HG03457 (cell line): ENCODE measurements around the gene IGF1R.

Experiments
- ATAC-seq: cut with Tn5 transposase; IDR thresholded peaks from one replicate; pipeline ENCODE4 v1.9.1; 2021; ENCODE audit warnings: moderate number of reproducible peaks; ENCODE audit not compliant: unreplicated experiment

The IGF1R gene

DNA sequence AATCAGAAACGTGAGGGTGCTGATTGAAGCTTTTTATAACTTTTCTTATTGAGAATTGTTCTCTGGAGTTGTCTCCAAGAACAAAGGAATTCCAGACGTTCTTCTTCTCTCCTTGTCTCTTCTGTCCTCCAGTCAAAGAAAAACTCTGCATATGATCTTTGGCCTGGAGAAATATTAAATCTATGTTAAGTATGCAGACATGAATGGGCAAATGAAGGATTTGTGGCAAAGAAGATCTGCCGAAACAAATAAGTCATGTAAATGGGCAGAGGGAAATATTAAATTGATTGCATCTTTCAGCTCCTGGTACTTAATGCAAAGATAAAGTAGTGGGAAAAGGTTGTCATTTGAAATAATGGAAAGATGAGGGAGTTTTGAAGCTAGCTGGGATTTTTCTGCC is 74.9 kb downstream of the IGF1R start:
- ATAC-seq, result no peak

DNA sequence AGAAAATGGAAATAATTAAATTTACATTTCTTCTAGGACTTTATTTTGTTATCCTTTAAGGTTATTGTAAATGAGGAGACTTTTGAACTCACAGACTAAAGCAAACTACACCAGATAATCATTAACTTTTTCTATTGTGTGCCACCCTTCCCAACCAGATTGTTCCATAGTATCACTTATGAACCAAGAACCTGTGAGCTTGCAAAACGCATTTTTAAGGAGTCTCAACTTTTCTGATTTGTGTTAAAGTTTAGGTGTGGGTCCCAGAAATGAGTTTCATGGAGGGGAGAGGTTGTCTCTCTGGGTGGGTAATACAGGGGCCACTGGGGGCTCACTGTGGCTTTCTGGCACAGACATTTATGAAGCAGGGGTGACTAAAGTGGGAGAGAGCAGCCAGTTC is 75.7 kb downstream of the IGF1R start:
- ATAC-seq, result no peak

- no peak for ATAC-seq
Observed at GRCh38 chr15:98724494-98724893, 76.2 kb downstream of the IGF1R start.

DNA sequence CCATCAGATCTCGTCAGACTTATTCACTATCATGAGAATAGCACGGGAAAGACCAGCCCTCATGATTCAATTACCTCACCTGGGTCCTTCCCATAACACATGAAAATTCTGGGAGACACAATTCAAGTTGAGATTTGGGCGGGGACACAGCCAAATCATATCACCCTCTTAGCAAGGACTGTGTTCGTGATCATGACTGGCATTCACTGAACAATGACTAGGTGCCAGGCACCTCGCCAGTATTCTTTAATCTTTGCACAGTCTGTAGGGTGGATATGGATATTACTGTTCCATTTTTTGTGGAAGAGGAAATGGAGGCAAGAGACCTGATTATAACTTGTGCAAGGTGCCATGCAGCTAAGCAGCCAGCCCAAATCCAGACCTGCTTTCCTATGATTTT is 77.5 kb downstream of the IGF1R start:
- no peak for ATAC-seq

DNA sequence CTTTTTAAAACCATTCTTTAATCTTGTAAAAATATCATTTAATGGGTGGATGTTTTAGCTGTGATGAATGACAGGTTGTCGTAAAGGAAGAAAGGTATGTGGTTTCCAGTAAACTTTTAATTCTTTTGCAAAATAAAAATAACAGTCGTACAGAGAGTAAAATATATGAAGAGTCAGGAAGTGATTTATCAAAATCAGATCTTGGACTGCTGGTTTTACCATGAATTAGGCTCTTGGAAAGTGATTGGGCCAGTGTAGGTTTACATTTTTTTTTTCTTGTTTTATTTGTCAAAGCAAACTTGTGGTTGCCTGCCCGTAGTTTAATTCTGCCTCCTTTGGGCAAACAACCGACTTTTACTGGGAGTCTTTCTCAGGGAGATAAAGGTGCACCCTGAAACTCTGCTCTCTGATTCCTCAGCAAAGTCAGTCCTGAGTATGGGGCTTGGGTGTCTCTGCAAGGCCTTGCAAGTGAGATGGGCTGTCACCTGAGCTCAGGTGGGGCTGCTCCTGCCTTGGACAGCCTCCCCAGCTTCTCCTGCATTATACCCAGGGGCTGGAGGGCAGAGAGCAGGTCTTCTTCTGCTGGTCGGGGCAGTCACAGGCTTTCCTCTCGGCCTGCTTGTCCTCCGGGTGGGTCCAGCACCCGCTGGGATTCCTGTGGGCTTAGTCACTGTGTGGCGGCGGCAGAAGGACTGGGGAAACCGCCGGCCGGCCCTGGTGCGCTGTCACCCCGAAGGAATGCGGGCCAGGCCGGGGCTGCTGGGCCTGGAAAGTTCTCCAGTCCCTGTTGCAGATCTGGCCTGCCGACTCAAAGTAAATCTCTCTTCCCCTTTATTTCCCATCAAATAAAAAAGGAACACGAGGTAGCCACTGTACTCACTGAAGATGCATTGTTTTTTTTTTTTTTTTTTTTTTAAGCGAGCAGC is 79.0 kb downstream of the IGF1R start:
- ATAC-seq, result no peak

- no peak for ATAC-seq
Observed at GRCh38 chr15:98728082-98728810, 79.9 kb downstream of the IGF1R start.

DNA sequence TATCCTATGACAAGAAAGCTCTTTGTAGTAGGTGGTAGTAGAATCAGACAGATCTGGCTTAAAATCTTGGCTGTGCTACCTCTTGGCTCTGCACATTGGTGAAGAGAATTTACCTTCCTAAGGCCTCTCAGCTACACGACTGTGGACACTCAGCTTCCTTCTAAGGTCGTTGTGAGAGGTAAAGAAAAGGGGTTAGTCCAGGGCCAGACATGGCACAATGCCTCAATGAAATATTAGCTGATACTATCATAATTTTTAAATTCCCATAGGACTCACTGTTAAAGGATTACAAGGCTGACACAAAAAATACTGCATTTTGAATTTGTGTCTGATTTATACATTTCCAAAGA is 80.4 kb downstream of the IGF1R start:
- ATAC-seq, result no peak

DNA sequence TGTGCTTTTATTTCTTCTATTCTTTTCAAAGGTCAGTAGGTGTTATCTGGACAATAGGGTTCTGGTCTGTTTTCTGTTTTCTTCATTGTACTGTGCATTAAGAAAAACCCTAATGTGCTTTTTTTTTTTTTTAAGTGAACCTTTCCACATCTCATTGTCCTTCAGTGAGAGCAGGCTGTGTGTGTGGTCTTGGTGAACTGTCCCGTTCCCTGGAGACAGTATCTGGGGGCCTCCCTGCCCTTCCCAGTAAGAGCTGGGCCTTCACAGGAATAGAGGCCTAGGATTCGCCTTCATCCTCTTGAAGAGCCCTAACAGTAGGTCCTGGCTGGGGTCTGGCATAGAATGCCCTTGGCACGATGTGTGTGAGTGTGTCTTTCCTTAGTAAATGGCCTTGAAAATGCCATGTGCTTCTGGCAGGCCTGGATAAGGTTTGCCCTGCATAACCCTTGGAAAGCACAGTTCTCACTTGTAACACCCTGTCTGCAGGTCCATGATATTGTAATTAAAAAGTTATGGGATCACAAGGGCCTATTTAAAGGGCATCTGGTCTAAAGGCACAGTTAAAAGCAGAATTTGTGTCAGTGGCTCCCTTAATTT is 81.2 kb downstream of the IGF1R start:
- ATAC-seq, result no peak

DNA sequence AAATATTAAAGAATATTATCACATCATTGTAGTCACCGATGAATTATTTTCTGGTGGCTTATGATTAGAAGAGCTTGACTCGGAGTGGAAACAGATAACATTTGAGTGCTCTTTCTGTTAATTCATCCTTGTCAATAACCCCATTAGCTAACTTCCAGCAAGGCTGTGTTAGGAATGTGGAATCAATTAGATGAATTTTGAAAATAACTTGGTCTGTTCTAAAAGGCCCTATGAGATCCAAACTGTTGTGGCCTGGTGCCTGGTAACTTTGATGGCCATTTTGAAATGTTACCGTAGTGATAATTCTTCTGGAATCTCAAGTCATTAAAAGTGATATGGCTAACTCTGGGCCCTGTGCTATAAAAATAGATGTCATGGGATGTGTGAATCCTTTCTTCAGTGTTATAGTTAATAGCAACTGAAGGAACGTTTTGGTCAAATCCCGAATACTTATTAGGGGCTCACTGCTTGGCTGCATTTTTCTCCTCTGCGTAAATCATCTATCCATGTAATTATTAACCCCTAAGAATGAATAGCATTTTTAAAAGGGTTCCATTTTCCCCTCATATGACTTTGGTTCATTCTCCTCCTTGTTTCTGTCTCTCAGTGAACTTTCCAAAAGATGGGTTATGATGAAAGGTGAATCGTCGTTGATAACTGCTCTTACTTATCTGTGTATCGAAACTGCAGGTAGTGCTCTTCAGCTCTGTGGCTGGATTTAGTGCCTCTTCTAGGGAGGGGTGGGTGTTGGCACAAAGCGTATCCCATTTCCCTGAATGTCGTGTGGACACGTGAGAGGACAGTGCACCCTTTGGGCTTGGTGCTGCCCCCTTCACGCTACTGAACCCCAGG is 82.7 kb downstream of the IGF1R start:
- ATAC-seq, result no peak

GRCh38 chr15:98731712-98732450 is 83.5 kb downstream of the IGF1R start:
- no peak for ATAC-seq

DNA sequence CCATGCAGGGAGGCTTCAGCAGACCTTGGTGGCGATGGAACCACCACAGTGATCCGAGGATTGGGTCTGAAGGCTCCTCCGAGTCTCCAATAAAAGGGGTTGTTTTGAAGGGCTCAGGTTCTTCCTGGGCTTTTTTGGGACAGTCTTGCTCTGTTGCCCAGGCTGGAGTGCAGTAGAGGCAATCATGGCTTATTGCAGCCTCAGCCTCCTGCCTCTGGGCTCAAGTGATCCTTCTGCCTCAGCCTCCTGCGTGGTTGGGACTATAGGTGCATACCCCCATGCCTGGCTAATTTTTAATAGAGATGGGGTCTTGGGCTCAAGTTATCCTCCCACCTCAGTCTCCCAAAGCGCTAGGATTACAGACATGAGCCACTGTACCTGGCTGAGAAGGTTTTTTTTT is 84.8 kb downstream of the IGF1R start:
- ATAC-seq, result no peak

DNA sequence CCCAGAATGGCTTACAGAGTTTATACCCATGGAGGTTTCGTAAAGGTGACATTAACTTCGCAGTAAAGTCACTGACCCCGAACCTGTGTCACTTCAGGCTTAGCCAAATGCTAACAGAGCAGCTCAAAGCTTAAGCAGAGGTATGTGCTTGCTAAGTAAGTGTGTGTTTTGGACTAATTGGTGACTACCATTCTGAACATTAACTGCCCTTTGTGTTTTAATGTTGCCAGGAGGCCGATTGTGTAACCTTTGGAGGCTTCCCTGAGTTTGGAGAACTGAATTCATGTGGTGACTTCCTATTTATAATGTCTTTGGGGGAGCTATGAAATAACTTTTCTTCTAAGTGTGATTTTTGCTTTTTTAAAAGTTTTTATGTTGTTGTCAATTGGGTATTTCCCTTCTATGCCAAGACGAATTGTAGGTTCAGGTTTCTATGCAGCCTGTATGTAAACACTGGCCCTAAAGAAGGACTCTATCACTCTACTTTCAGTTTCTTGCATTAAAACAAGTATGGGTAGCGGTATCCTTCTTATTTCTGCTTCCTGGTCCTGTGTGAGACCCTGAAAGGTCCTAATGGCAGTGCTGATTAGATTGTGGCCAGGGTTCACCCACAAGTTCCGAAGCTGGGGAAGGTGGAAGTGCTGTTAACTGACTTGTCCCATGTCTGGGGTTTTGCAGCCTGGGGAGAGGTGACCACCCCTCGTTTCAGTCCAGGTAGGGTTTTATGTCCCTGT is 86.3 kb downstream of the IGF1R start:
- no peak for ATAC-seq

DNA sequence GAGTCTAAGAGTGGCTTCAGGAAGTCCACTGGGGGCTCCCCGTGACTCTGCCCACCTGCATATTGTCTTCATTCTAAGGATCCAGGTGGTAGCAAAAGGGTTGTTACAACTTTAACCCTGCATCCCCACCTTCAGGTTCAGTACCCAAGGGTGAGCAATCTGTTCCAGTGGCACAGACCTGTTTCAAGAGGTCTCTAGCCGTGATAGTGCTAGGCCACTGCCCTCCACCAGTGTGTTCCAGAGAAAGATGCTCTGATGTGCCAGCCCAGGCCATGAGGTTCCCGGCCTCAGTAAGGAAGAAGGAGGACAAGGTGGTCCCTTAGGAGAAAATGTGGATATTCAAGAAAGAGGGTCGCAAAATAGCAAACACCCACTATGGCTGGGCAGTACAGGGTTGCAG is 87.0 kb downstream of the IGF1R start:
- no peak for ATAC-seq

DNA sequence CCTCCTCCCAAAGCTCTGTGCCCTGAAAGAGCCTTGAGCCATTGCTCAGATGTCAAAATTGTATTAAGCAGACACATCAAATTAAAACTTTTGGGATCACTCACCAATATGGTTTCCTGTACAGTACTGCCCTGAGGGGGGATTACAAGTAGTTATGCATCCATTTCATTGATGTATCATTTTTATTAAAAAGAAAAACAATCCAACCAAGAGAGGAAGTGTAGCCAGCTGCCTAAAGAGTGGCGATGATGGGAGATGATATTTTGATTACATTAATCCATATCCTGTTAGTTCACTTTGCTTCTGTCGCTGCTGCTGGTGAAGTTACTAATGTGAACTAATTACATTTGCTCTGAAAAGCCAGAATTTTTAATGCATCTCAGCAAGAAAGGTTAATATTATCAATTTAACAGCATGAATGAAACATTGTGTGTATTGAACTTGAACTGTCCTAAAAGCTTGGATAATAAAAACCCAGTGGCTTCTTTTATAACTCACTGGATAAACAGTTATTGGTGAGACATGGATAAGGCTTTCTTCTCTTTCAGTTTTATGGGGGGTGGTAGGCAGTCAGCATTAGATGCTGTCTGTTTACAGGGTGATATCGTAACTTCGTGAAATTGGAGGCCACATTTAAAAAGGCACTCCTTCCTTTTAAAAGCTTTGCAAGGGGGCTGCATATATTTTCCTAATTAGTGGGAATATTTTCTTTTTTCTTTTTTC is 87.7 kb downstream of the IGF1R start:
- no peak for ATAC-seq

DNA sequence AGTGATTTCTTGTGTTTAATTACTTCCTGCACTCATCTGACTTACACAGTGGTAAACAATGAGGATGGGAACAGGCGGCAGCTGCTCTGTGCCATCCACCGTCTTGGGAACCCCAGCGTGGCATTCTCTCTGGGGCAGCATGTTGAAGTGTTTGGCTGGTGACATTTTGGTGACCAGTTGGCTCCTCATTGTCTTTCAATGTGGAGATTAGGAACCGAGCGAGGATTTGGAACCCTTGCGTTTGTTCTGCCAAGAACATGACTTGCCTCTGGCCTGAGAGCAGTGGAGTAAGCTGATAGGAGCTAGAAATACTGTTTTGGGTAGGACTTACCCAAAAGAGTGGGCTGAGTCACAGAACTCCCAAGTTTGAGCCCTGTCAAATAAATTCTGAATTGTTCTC is 88.8 kb downstream of the IGF1R start:
- no peak for ATAC-seq

GRCh38 chr15:98737721-98738120 is 89.4 kb downstream of the IGF1R start:
- ATAC-seq, result no peak

GRCh38 chr15:98738689-98739401 is 90.5 kb downstream of the IGF1R start:
- ATAC-seq, result no peak

DNA sequence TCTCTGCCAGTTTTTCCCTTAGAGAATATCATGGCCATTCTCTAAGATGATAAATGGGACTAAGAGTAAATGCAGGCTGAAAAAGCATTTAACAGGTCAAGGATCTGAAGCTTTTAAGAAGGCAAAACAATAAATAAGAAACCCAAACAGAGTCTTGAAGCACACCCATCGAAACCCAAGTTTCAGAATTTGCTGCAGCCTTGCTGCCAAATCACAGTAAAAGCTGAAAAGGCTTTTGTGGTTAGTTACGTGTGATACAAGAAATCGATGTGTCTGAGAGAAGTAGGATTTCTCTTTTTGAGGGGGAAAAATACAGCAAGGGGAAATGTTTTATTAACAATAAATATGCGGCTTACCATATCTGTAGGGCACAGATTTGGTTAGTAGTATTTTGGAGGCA is 92.0 kb downstream of the IGF1R start:
- ATAC-seq, result no peak
